Measurements from ENCODE around the gene WDR7. TPM values are rescaled to one million over a fixed set of nuclear protein-coding genes. Genes with fewer than 3 reads are reported as not detected.

The WDR7 gene
- total and polyA plus RNA-seq, 9 of the 15 experiments (the other 6 are each of a cell fraction or from before 2014, with no cell fraction given): 1.4 to 9.4 (median 5.3) TPM

GRCh38 chr18:56747032-56747658, 96.0 kb downstream of the WDR7 start:
- intact Hi-C loops (cut with micrococcal nuclease) (loop anchor here (5.0 kb wide), 1 partner anchor 815 kb away; no protein-coding TSS in a partner anchor), in situ Hi-C loops (cut with MboI) (no loop called here)
- ChIA-PET POLR2A (no interaction called here), CTCF (ENCODE audit: low intra/inter-chr PET ratio) (interaction anchor here (1.1 kb wide), 1 partner anchor 815 kb away, joined by 4 read pairs; no protein-coding TSS in a partner anchor)
- Histone ChIP-seq H3K36me3 (ENCODE audit: control insufficient read depth, insufficient read depth, low read length) (no peaks in the 10 kb centered on the region), H3K4me3 (no peak overlapping the region), H3K4me2 (ENCODE audit: insufficient read depth, low read length) (no peak overlapping the region), H3K4me1 (replicated peaks in 1 of 2; ENCODE audit: control insufficient read depth in 2 of 2, insufficient read depth in 2 of 2, low read length in 2 of 2) (no peaks in the 10 kb centered on the region), H3K9ac (ENCODE audit: insufficient read depth in 1 of 2, low read depth in 2 of 2, low read length in 2 of 2) (no peak overlapping the region), H3K27me3 (ENCODE audit: control insufficient read depth in 2 of 2, insufficient read depth in 2 of 2, low read length in 2 of 2) (no peaks in the 10 kb centered on the region), H2AFZ (ENCODE audit: low read depth, low read length) (no peak overlapping the region), H3K9me3 (replicated peaks; ENCODE audit: control insufficient read depth, insufficient read depth, low read depth, low read length) (no peaks in the 10 kb centered on the region), H4K20me1 (replicated peaks; ENCODE audit: control insufficient read depth, insufficient read depth, low read length) (no peaks in the 10 kb centered on the region), H3K79me2 (ENCODE audit: control insufficient read depth, insufficient read depth, low read length) (no peaks in the 10 kb centered on the region), H3K9me1 (ENCODE audit: control insufficient read depth, insufficient read depth, low read length) (no peaks in the 10 kb centered on the region), H3K27ac (ENCODE audit: extremely low read depth, low read depth, low read length) (no peak overlapping the region)
- no peak for DNase-seq (ENCODE audit: extremely low read depth in 1 of 4, low spot score in 3 of 4)
- no TSS peak for BruUV-seq (replicated peaks)
- FAIRE-seq: no peak
- 65% methylated on average over 1 of the region's 1 CpG for WGBS (ENCODE audit: insufficient coverage, low coverage, missing lambda C conversion rate)
- no peak for TF ChIP-seq HNRNPK (IDR thresholded peaks at IDR 0.05; ENCODE audit: low read depth, low read length, poor library complexity, severe bottlenecking)
- TF ChIP-seq NKRF (IDR thresholded peaks at IDR 0.05; ENCODE audit: borderline replicate concordance): no peak
- no peak for TF ChIP-seq ZNF551 (CRISPR knock-in tag; IDR thresholded peaks at IDR 0.05)
- TF ChIP-seq ZNF444 (CRISPR knock-in tag; IDR thresholded peaks at IDR 0.05): no peak
- no peak for TF ChIP-seq ARID4B (CRISPR knock-in tag; IDR thresholded peaks at IDR 0.05)
- no peak for TF ChIP-seq TAF15 (IDR thresholded peaks at IDR 0.05; ENCODE audit: low read depth, low read length)
- no peak for TF ChIP-seq ZNF695 (CRISPR knock-in tag; IDR thresholded peaks at IDR 0.05)
- TF ChIP-seq E2F1 (CRISPR knock-in tag; IDR thresholded peaks at IDR 0.05): no peak
- TF ChIP-seq ERF (CRISPR knock-in tag; IDR thresholded peaks at IDR 0.05): no peak
- TF ChIP-seq MCM2 (IDR thresholded peaks at IDR 0.05; ENCODE audit: low read depth): no peak
- TF ChIP-seq GATA2 (CRISPR knock-in tag; IDR thresholded peaks at IDR 0.05): no peak
- no peak for TF ChIP-seq POLR2H (tag; IDR thresholded peaks at IDR 0.05; ENCODE audit: low read depth)
- ATAC-seq: no peak

All from K562 (cell line).